HepG2 (cell line): ENCODE results near the gene DPP7. TPM values are rescaled to one million over a fixed set of nuclear protein-coding genes. Genes with fewer than 3 reads are reported as not detected.

ENCODE experiments used
- ARHGAP35 ChIP-seq: sonication (generic); formaldehyde crosslinking; IDR thresholded peaks from 2 replicates; pipeline ENCODE4 v1.9.0; 2022; ENCODE audit warnings: mild to moderate bottlenecking, inconsistent platforms, moderate library complexity, missing genetic modification reagents, borderline replicate concordance
- CSRNP1 ChIP-seq: sonication (generic); formaldehyde crosslinking; IDR thresholded peaks from 2 replicates; pipeline ENCODE4 v1.8.1; 2023; ENCODE audit warnings: mild to moderate bottlenecking, missing genetic modification reagents
- FLYWCH1 ChIP-seq: sonication (generic); formaldehyde crosslinking; IDR thresholded peaks from 2 replicates; pipeline ENCODE4 v1.8.1; 2023; ENCODE audit warnings: mild to moderate bottlenecking, missing genetic modification reagents
- FOSL1 ChIP-seq: sonication (generic); formaldehyde crosslinking; IDR thresholded peaks from 2 replicates; pipeline ENCODE4 v1.9.0; 2021; ENCODE audit warnings: missing genetic modification reagents, borderline replicate concordance
- HIC2 ChIP-seq: sonication (generic); formaldehyde crosslinking; IDR thresholded peaks from 2 replicates; pipeline ENCODE4 v1.9.0; 2022; ENCODE audit warnings: low read depth, missing genetic modification reagents
- KDM5A ChIP-seq: fragments of 200-600 bp; sonication (generic); IDR thresholded peaks from 2 replicates; pipeline ENCODE4 v1.7.0; 2018; ENCODE audit warnings: antibody characterized with exemption, mild to moderate bottlenecking, low read length, borderline replicate concordance
- MED8 ChIP-seq: sonication (generic); formaldehyde crosslinking; IDR thresholded peaks from 2 replicates; pipeline ENCODE4 v1.8.1; 2023; ENCODE audit warnings: mild to moderate bottlenecking, missing genetic modification reagents; ENCODE audit not compliant: insufficient replicate concordance
- NFE2 ChIP-seq: sonication (generic); formaldehyde crosslinking; IDR thresholded peaks from 2 replicates; pipeline ENCODE4 v1.4.0; 2020; ENCODE audit warnings: missing genetic modification reagents
- NONO ChIP-seq, 2 experiments: fragments of 450-650 bp in 1 of 2; sonication (generic) in 1 of 2; formaldehyde crosslinking in 1 of 2; IDR thresholded peaks in 1 of 2; conservative IDR thresholded peaks in 1 of 2; 2 replicates each; pipeline versions ENCODE4 v1.6.1 to v1.8.0; 2017 to 2022; ENCODE audit warnings: mild to moderate bottlenecking in 1 of 2, missing genetic modification reagents in 1 of 2, moderate library complexity in 1 of 2
- PCBP1 ChIP-seq: fragments of 200-400 bp; formaldehyde crosslinking; IDR thresholded peaks from 2 replicates; pipeline ENCODE4 v1.6.1; 2017; ENCODE audit warnings: mild to moderate bottlenecking, low read depth, low read length, borderline replicate concordance
- RBFOX2 ChIP-seq: fragments of 200-400 bp; formaldehyde crosslinking; IDR thresholded peaks from 2 replicates; pipeline ENCODE4 v1.6.1; 2017; ENCODE audit warnings: low read depth, mild to moderate bottlenecking, low read length
- RXRB ChIP-seq: IDR thresholded peaks from 2 replicates; pipeline ENCODE4 v1.6.1; 2016; ENCODE audit warnings: borderline replicate concordance, missing genetic modification reagents, missing compliant biosample characterization
- SAP130 ChIP-seq: IDR thresholded peaks from 2 replicates; pipeline ENCODE4 v1.6.1; 2016; ENCODE audit warnings: low read depth
- SIX1 ChIP-seq: sonication (generic); formaldehyde crosslinking; IDR thresholded peaks from 2 replicates; pipeline ENCODE4 v1.4.0; 2020; ENCODE audit warnings: missing genetic modification reagents, borderline replicate concordance
- SMARCE1 ChIP-seq: fragments of 450-650 bp; IDR thresholded peaks from 2 replicates; pipeline ENCODE4 v1.6.1; 2017; ENCODE audit warnings: borderline replicate concordance
- TAF15 ChIP-seq: fragments of 200-400 bp; formaldehyde crosslinking; IDR thresholded peaks from one replicate; pipeline ENCODE4 v1.6.1; 2018; ENCODE audit warnings: mild to moderate bottlenecking, low read depth, low read length; ENCODE audit not compliant: poor library complexity, severe bottlenecking
- THYN1 ChIP-seq: sonication (generic); formaldehyde crosslinking; IDR thresholded peaks from 2 replicates; pipeline ENCODE4 v1.8.1; 2023; ENCODE audit warnings: low read depth, mild to moderate bottlenecking, moderate library complexity, missing genetic modification reagents, borderline replicate concordance
- TSC22D2 ChIP-seq: sonication (generic); formaldehyde crosslinking; IDR thresholded peaks from 2 replicates; pipeline ENCODE4 v1.5.1; 2020; ENCODE audit warnings: missing genetic modification reagents, mild to moderate bottlenecking, borderline replicate concordance
- ZBTB7A ChIP-seq: sonication (generic); formaldehyde crosslinking; IDR thresholded peaks from 2 replicates; pipeline ENCODE4 v1.8.0; 2022; ENCODE audit warnings: mild to moderate bottlenecking, missing genetic modification reagents
- ZNF230 ChIP-seq: sonication (generic); formaldehyde crosslinking; IDR thresholded peaks from 2 replicates; pipeline ENCODE4 v1.4.0; 2020; ENCODE audit warnings: mild to moderate bottlenecking, missing genetic modification reagents
- polyA plus RNA-seq, 8 experiments: library from polyadenylated mRNA; depleted of rRNA in 3 of 8; stranded (reverse) in 7 of 8; unstranded in 1 of 8; fragments of >200 nt; fragmentation: Illumina TruSeq in 4 of 8; extraction: Trizol in 4 of 8; gene quantifications; 2 replicates each; pipeline versions ENCODE4 v1.2.1 to v1.2.3, GENCODE V29; 2011 to 2016; ENCODE audit warnings: low read depth in 4 of 8, missing spikeins in 1 of 8, mixed read lengths in 1 of 8; ENCODE audit not compliant: insufficient read depth in 1 of 8
- total RNA-seq, 5 experiments: library from RNA; depleted of rRNA; stranded (reverse); fragments of >200 nt; fragmentation: Illumina TruSeq; extraction: Trizol; gene quantifications; 2 replicates each; pipeline ENCODE4 v1.2.3, GENCODE V29; 2016; ENCODE audit warnings: low read depth in 1 of 5
- TF ChIP-seq, protein P1 (sequence below): sonication (generic); formaldehyde crosslinking; IDR thresholded peaks from 2 replicates; pipeline ENCODE4 v1.5.1; 2020; ENCODE audit warnings: missing genetic modification reagents, mild to moderate bottlenecking, borderline replicate concordance
- TF ChIP-seq, protein P2 (sequence below): sonication (generic); formaldehyde crosslinking; IDR thresholded peaks from 2 replicates; pipeline ENCODE4 v1.4.0; 2020; ENCODE audit warnings: missing genetic modification reagents, borderline replicate concordance

Gene DPP7
- total and polyA plus RNA-seq, 2 of the 13 experiments (the other 11 are each of a cell fraction or from before 2014, with no cell fraction given): 1.2 to 4.5 TPM

GRCh38 chr9:137073992-137074399 lies 40.5 kb downstream of the DPP7 start (continued):
- TF ChIP-seq, protein P1, sequence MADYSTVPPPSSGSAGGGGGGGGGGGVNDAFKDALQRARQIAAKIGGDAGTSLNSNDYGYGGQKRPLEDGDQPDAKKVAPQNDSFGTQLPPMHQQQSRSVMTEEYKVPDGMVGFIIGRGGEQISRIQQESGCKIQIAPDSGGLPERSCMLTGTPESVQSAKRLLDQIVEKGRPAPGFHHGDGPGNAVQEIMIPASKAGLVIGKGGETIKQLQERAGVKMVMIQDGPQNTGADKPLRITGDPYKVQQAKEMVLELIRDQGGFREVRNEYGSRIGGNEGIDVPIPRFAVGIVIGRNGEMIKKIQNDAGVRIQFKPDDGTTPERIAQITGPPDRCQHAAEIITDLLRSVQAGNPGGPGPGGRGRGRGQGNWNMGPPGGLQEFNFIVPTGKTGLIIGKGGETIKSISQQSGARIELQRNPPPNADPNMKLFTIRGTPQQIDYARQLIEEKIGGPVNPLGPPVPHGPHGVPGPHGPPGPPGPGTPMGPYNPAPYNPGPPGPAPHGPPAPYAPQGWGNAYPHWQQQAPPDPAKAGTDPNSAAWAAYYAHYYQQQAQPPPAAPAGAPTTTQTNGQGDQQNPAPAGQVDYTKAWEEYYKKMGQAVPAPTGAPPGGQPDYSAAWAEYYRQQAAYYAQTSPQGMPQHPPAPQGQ: no peak
- TF ChIP-seq KDM5A: no peak
- TF ChIP-seq NFE2 (CRISPR knock-in tag): no peak
- TF ChIP-seq NONO (IDR thresholded peaks at IDR 0.05): no peak
- peak; percentile 63; the same call in 1 of the 2 replicates for TF ChIP-seq NONO (CRISPR knock-in tag; conservative IDR thresholded peaks at IDR 0.05)
- peak; percentile 57; the same call in 1 of the 2 replicates for TF ChIP-seq SAP130 (CRISPR knock-in tag)
- no peak for TF ChIP-seq TAF15
- TF ChIP-seq RXRB (CRISPR knock-in tag): no peak
- peak; percentile 65; the same call in 1 of the 2 replicates for TF ChIP-seq HIC2
- TF ChIP-seq SIX1 (CRISPR knock-in tag): no peak
- TF ChIP-seq, protein P2, sequence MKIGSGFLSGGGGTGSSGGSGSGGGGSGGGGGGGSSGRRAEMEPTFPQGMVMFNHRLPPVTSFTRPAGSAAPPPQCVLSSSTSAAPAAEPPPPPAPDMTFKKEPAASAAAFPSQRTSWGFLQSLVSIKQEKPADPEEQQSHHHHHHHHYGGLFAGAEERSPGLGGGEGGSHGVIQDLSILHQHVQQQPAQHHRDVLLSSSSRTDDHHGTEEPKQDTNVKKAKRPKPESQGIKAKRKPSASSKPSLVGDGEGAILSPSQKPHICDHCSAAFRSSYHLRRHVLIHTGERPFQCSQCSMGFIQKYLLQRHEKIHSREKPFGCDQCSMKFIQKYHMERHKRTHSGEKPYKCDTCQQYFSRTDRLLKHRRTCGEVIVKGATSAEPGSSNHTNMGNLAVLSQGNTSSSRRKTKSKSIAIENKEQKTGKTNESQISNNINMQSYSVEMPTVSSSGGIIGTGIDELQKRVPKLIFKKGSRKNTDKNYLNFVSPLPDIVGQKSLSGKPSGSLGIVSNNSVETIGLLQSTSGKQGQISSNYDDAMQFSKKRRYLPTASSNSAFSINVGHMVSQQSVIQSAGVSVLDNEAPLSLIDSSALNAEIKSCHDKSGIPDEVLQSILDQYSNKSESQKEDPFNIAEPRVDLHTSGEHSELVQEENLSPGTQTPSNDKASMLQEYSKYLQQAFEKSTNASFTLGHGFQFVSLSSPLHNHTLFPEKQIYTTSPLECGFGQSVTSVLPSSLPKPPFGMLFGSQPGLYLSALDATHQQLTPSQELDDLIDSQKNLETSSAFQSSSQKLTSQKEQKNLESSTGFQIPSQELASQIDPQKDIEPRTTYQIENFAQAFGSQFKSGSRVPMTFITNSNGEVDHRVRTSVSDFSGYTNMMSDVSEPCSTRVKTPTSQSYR (CRISPR knock-in tag): no peak
- TF ChIP-seq PCBP1: no peak
- no peak for TF ChIP-seq FLYWCH1
- TF ChIP-seq ZNF230 (CRISPR knock-in tag): no peak
- TF ChIP-seq TSC22D2: no peak
- no peak for TF ChIP-seq ARHGAP35 (CRISPR knock-in tag)
- TF ChIP-seq ZBTB7A (CRISPR knock-in tag): no peak
- no peak for TF ChIP-seq FOSL1
- TF ChIP-seq RBFOX2: no peak
- TF ChIP-seq SMARCE1: no peak
- TF ChIP-seq THYN1: no peak
- TF ChIP-seq MED8 (CRISPR knock-in tag): no peak
- no peak for TF ChIP-seq CSRNP1 (CRISPR knock-in tag)
